Lung microvascular endothelial cell (primary cell): ENCODE measurements around the gene PDLIM1. TPM values are rescaled to one million over a fixed set of nuclear protein-coding genes. Genes with fewer than 3 reads are reported as not detected.

ENCODE experiments used
- DNase-seq, 2 donors: peaks; one replicate each; pipeline versions ENCODE4 v3.0.0 to v3.0.0-alpha.2; 2010; ENCODE audit warnings: low read depth in 2 of 2
- total RNA-seq: library from RNA; depleted of rRNA; stranded (reverse); fragments of >200 nt; gene quantifications from 2 replicates; pipeline ENCODE4 v1.2.1, GENCODE V29; 2014

PDLIM1 gene
- total RNA-seq, 1 donor from 2014 or later: 93.7 TPM

- DNase-seq: no peak
Measured at GRCh38 chr10:95315509-95315908, 24.7 kb upstream of the PDLIM1 start.

- no peak for DNase-seq
Measured at GRCh38 chr10:95314192-95314918, 23.6 kb upstream of the PDLIM1 start.

- DNase-seq: no peak
Measured at GRCh38 chr10:95312986-95313495, 22.2 kb upstream of the PDLIM1 start.

GRCh38 chr10:95312257-95312656, 21.5 kb upstream of the PDLIM1 start:
- DNase-seq: peak in 1 of 2 donors; percentile 69

GRCh38 chr10:95309958-95310357, 19.2 kb upstream of the PDLIM1 start:
- DNase-seq: no peak

- peak; percentile 41 to 94 for DNase-seq
Measured at GRCh38 chr10:95308389-95309302, 17.8 kb upstream of the PDLIM1 start.

- no peak for DNase-seq
Measured at GRCh38 chr10:95306851-95307250, 16.0 kb upstream of the PDLIM1 start.

- no peak for DNase-seq
Measured at GRCh38 chr10:95306318-95306650, 15.5 kb upstream of the PDLIM1 start.

GRCh38 chr10:95305606-95306317, 15.0 kb upstream of the PDLIM1 start:
- no peak for DNase-seq

GRCh38 chr10:95304976-95305375, 14.2 kb upstream of the PDLIM1 start:
- DNase-seq: no peak

GRCh38 chr10:95304463-95304862, 13.7 kb upstream of the PDLIM1 start:
- no peak for DNase-seq

GRCh38 chr10:95303950-95304349, 13.1 kb upstream of the PDLIM1 start:
- DNase-seq: no peak

GRCh38 chr10:95303535-95303934, 12.7 kb upstream of the PDLIM1 start:
- DNase-seq: no peak

- DNase-seq: no peak
Measured at GRCh38 chr10:95300022-95300539, 9.3 kb upstream of the PDLIM1 start.

GRCh38 chr10:95297402-95297801, 6.6 kb upstream of the PDLIM1 start:
- no peak for DNase-seq

- DNase-seq: no peak
Measured at GRCh38 chr10:95296764-95297163, 6.0 kb upstream of the PDLIM1 start.

- peak; percentile 67 to 71 for DNase-seq
Measured at GRCh38 chr10:95295031-95295755, 4.4 kb upstream of the PDLIM1 start.

- no peak for DNase-seq
Measured at GRCh38 chr10:95293631-95294030, 2.8 kb upstream of the PDLIM1 start.

GRCh38 chr10:95291365-95292039, 699 bp upstream of the PDLIM1 start:
- DNase-seq: no peak

GRCh38 chr10:95289921-95290421, 832 bp downstream of the PDLIM1 start:
- peak in 1 of 2 donors; percentile 20 for DNase-seq
